Stimulated activated naive CD8-positive, alpha-beta T cell treated with anti-CD3 and anti-CD28 coated beads, Interleukin-15, Interleukin-2, amounts not matched to agents 100 U/mL and 50 U/mL, for 24 hours (primary cell): ENCODE results near the gene SNAP23.
"Not testable (repeated sequence)": the region's sequence is repeated elsewhere in the genome, so short reads cannot be mapped to it uniquely, and the experiment has no call there.

Source experiments
- ATAC-seq: fragments of 150-1000 bp; cut with Tn5 transposase; one replicate; pipeline ENCODE4 v1.10.0; 2021
- DNase-seq: peaks from one replicate; pipeline ENCODE4 v3.0.0; 2021

SNAP23 gene

GRCh38 chr15:42498212-42499068, 3.0 kb downstream of the SNAP23 start:
- DNase-seq = no peak
- ATAC-seq = no peak

- no peak for DNase-seq
- no peak for ATAC-seq
Observed at GRCh38 chr15:42499858-42500609, 4.6 kb downstream of the SNAP23 start.

GRCh38 chr15:42502477-42502876, 7.0 kb downstream of the SNAP23 start:
- ATAC-seq (no peak), DNase-seq (no peak)

GRCh38 chr15:42503825-42504224, 8.4 kb downstream of the SNAP23 start:
- ATAC-seq = no peak
- DNase-seq = no peak

- no peak for ATAC-seq
- no peak for DNase-seq
Observed at GRCh38 chr15:42504631-42505030, 9.2 kb downstream of the SNAP23 start.

GRCh38 chr15:42507514-42507913, 12.1 kb downstream of the SNAP23 start:
- ATAC-seq (no peak), DNase-seq (no peak)

GRCh38 chr15:42508263-42508690, 12.8 kb downstream of the SNAP23 start:
- DNase-seq (no peak), ATAC-seq (no peak)

- ATAC-seq (no peak), DNase-seq (no peak)
Observed at GRCh38 chr15:42510258-42511006, 15.0 kb downstream of the SNAP23 start.

GRCh38 chr15:42511007-42511391, 15.6 kb downstream of the SNAP23 start:
- no peak for ATAC-seq
- DNase-seq = no peak

GRCh38 chr15:42523331-42523730, 27.9 kb downstream of the SNAP23 start:
- DNase-seq = no peak
- ATAC-seq = no peak

- no peak for DNase-seq
- no peak for ATAC-seq
Observed at GRCh38 chr15:42528970-42529369, 33.5 kb downstream of the SNAP23 start.

- ATAC-seq (no peak), DNase-seq (no peak)
Observed at GRCh38 chr15:42533246-42533645, 37.8 kb downstream of the SNAP23 start.

GRCh38 chr15:42544853-42545629, 49.6 kb downstream of the SNAP23 start:
- ATAC-seq = no peak
- DNase-seq = no peak

- DNase-seq (no peak), ATAC-seq (peak; percentile 5)
Observed at GRCh38 chr15:42547918-42548248, 52.4 kb downstream of the SNAP23 start.

GRCh38 chr15:42548249-42549031, 53.0 kb downstream of the SNAP23 start, which contains the start of the genes HAUS2 and LRRC57:
Gene HAUS2, plus strand, starts transcription at chr15:42548838. Its CDS starts 35 bp downstream, at chr15:42548873.
Gene LRRC57, minus strand, starts transcription at chr15:42548793. Its CDS starts 359 bp downstream, at chr15:42548434.
- ATAC-seq = peak; percentile 94
- peak; percentile 94 for DNase-seq

- DNase-seq = no peak
- ATAC-seq = peak; percentile 55
Observed at GRCh38 chr15:42549032-42549491, 53.6 kb downstream of the SNAP23 start.

GRCh38 chr15:42549741-42550392, 54.4 kb downstream of the SNAP23 start:
- DNase-seq = no peak
- no peak for ATAC-seq

GRCh38 chr15:42553554-42553953, 58.1 kb downstream of the SNAP23 start:
- DNase-seq = no peak

GRCh38 chr15:42556550-42557207, 61.2 kb downstream of the SNAP23 start:
- ATAC-seq, DNase-seq: not testable (repeated sequence)

More at GRCh38 chr15:42553554-42553953, 58.1 kb downstream of the SNAP23 start:
- ATAC-seq = no peak

- ATAC-seq (no peak), DNase-seq (no peak)
Observed at GRCh38 chr15:42558739-42559138, 63.3 kb downstream of the SNAP23 start.
